Sciatic nerve (tissue), 2 donors: ENCODE measurements around the gene SNAI1. TPM values are rescaled to one million over a fixed set of nuclear protein-coding genes. Genes with fewer than 3 reads are reported as not detected.
A peak's percentile ranks its signal among the peaks of the same experiment; 100 is the strongest.
"Not testable (repeated sequence)": the region's sequence is repeated elsewhere in the genome, so short reads cannot be mapped to it uniquely, and the experiment has no call there.

ENCODE experiments used
- ATAC-seq: fragments of 200-7000 bp; cut with Tn5 transposase; one replicate; pipeline ENCODE4 v1.9.1; 2020; ENCODE audit warnings: mild to moderate bottlenecking, moderate library complexity
- DNase-seq: peaks from one replicate; pipeline ENCODE4 v3.0.0-alpha.2; 2020; ENCODE audit warnings: low spot score
- intact Hi-C: fragments of 100-400 bp; cut with DNase I; formaldehyde crosslinking; loops from one replicate; pipeline ENCODE4 v1.14.2; 2022
- total RNA-seq: library from RNA; stranded (reverse); fragmentation: NEBNext Ultra II Directional; extraction: Animal tissue kit (Norgen Biotek cat#: 25700); gene quantifications from one replicate; pipeline ENCODE4 v1.2.1, GENCODE V29; 2021
- donor health status: DM: no; HTN: no; CAD: no.
- donor health status: DM: no; HTN: no; CAD: no.

The SNAI1 gene
- total RNA-seq, 1 donor from 2014 or later: 32.6 TPM

DNA sequence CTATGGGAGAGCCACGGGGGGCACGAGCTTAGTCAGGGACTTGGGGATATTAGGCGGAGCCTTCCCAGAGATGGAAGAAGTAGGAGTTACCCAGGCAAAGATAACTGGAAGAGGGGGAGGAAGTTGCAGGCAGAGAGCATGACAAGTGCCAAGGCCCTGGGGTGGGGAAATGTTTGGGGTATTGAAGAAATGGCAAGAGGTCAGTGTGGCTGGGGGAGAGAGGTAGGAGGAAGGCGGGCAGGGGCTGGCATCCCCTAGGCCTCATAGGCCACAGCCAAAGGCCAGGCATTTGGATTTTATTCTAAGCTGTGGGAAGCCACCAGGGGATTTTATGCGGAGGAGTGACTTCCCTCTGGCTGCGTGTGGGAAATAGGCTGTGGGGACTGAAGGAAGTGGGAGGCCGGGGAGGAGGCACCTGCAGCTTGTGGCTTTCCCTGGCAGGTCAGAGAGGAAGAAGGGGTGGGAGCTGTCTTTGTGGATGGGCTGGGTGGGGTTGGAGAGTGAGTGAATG is 22.7 kb downstream of the SNAI1 start:
- intact Hi-C loops: no loop called here
- ATAC-seq (no peak), DNase-seq (no peak)

- intact Hi-C loops: no loop called here
- no peak for DNase-seq
- ATAC-seq: no peak
Observed at GRCh38 chr20:50007369-50007768, 24.6 kb downstream of the SNAI1 start.

GRCh38 chr20:50008007-50008406 is 25.2 kb downstream of the SNAI1 start:
- ATAC-seq (no peak), DNase-seq (no peak)
- intact Hi-C loops: no loop called here

DNA sequence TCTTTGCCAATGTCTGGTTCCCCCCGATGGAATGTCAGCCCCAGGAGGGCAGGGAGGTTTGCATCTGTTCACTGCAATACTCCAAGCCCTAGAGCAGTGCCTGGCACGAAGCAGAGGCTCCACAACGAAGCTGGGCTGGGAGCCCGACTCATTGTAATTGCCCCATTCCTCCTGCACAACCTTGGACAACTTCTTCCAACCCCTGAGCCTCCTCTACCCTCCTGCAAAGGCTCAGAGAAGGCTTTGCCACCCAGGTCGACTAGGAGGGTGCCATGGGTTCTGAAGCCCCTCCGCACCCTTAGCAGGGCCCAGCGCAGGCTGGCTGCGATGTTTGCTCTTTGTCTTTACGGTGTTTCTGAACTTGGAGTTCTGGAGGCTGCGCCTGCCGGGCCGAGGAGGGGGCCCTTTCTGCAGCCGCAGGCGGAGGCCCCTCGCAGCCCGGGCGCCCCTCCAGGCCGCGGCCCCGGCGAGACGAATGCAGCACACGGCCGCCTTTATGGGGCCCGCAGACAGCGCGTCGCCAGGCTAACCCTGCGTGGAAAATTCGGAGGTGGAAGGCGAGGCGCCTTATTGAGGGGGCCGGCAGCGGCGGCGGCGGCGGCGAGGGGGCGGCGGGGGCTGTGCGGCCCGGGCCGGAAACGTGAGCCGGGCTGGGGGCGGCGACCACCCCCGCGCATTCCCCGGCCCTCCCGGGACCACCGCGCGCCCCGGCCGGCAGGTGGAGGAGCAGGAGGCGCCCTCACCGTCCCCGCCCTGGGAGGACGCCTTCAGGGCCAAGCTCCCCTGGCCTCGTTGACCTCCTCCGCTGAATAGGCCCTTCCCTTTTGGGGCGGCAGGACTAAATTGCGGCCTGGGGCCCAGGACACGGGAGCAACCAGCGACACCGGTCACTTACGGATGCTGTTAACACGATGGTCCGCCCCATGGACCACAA is 27.0 kb downstream of the SNAI1 start:
- no peak for DNase-seq
- intact Hi-C loops: loop anchor here (5.0 kb wide), 1 partner anchor 393 kb away; no protein-coding TSS in a partner anchor
- peak; percentile 35 for ATAC-seq

DNA sequence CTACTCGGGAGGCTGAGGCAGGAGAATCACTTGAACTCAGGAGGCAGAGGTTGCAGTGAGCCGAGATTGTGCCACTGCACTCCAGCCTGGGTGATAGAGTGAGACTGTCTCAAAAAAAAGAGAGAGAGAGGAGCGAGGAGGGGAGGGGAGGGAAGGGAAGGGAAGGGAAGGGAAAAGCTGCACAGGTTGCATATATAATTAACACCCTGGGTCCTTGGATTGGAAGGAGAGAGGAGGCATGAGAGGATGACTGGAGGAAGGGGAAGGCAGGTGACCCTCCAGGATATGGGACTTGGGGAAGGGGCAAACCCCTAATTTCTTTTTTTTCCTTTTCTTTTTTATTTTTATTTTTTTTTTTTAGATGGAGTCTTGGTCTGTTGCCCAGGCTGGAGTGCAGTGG is 28.8 kb downstream of the SNAI1 start:
- intact Hi-C loops: loop anchor here (5.0 kb wide), 1 partner anchor 391 kb away; no protein-coding TSS in a partner anchor
- DNase-seq, ATAC-seq: not testable (repeated sequence)

DNA sequence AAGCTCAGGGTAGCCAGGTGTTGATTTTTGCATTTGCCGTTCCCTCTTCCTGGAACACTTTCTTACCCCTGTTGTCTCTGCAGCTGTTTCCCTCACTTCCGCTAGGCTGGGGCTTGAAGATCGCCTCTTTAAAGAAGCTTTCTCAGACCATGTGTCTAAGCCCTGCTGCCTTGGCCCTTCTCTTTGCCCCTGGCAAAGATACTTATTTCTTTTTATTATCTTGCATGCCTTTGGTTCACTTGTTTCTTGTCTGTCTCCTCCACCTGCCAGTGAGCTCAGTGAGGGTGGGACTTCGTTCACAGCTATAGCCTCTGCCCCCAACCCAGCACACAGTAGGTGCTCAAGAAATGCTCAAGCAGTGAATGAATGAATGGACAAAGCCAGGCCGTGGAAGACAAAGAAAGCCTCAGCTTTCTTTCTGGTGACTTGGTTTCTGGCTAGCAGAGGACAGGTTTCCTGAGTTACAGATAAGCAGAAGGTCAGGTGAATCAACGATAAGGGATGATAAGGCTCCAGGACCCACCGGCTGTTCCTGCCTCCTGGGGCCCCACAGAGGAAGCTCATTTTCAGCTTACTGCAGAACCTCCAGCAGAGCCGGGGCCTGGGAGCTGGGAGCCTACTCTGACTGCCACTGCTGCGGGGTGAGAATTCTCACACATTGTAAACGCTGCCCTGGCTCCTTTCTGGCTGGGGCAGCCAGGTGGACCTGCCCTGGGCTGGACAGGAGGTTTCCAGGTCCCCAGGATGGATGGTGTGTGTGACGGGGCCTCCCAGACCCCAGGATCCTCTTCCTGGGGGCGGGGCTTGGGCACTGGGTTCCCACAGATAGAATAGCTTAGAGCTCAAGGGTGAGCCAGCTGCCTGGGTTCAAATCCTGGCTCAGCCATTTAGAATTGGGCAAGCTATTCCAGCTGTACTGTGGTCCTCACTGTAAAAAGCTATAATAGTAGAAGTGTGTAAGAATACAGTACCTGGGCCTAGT is 29.8 kb downstream of the SNAI1 start:
- intact Hi-C loops: loop anchor here (5.0 kb wide), 1 partner anchor 390 kb away; no protein-coding TSS in a partner anchor
- ATAC-seq (no peak), DNase-seq (no peak)

- DNase-seq (no peak), ATAC-seq (no peak)
- intact Hi-C loops: loop anchor here (5.0 kb wide), 1 partner anchor 388 kb away; no protein-coding TSS in a partner anchor
Observed at GRCh38 chr20:50013976-50014375, 31.2 kb downstream of the SNAI1 start.

DNA sequence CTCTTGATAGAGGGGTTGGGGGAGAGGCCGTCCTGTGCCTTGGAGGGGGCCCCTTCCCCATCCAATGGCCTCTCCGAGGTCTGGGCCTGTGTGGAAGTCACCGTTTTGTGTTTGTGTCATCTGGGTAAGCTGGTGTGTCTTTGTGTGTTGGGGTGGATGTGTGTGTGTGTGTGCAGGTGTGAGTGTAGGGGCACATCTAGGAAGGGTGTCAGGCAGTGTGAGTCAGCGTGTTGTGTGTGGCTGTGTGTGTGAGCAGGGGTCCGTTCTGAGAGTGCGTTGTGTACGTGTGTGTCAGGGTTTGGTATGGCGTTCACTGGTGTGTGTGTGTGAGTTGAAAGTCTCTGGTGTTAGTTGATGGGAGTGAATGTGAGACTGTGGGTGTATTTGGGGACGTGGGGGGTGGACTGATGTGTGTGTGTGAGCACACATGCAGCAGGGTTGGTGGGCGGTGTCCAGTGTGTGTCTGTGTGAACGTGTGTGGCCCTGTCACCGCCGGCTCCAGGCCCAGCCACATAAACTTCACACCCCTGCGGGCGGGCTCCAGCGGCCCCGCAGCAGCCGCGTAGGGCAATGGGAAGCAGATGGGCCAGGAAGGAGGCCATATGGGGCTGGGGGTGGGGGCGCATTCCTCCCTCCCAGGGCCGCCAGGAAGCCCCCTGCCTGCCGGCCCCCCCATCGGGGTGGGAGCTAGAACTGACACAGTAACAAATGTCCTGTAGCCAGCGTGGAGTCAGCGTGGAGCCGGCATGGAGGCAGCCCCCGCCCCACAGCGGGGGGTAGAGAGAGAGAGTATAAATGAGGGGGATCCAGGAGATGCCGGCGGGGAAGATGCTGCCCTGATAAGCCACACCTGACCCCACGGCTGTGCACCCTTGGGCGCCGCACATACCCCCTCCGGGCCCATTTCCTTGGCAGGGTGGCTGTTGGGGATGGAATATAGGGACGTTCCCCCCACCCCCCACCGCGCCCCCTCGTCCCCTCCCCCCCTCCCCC is 32.1 kb downstream of the SNAI1 start:
- ATAC-seq (no peak), DNase-seq (no peak)
- intact Hi-C loops: loop anchor here (5.0 kb wide), 1 partner anchor 387 kb away; no protein-coding TSS in a partner anchor

DNA sequence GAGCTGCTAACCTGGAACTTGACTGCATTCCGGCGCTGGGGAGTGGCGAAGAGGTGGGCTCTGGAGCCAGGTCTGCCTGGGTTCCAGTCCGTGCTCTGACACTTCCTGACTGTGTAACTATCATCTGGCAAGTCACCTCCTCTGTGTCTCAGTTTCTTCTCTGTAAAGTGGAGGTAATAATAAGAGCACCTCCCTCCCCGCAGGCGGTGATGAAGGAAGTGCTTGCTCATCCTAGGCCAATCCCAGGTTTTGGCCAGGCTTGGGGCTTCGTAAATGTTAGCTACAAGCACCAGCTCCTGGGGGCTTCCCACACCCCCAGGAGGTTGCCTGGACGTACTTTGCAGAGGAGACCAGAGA is 32.8 kb downstream of the SNAI1 start:
- intact Hi-C loops: no loop called here
- ATAC-seq: no peak
- DNase-seq: no peak

GRCh38 chr20:50015993-50016770 is 33.4 kb downstream of the SNAI1 start:
- DNase-seq: no peak
- intact Hi-C loops: no loop called here
- peak; percentile 74 for ATAC-seq

DNA sequence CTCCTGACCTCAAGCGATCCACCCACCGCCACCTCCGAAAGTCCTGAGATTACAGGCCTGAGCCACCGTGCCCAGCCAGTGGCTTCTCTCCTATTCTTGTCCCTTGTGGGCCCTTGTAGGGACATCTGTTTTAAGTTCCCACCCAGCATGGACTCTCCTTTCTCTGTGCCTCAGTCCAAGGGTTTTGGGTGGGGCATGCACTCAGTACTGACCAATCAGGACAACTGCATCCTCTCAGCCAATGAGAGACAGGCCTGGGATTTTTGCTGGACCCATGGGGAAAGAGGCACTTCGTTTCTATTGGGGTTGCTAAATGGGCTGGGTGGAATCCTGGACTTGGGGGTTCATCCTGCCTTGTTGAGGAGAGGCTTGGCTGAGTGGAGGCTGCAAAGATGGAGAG is 34.4 kb downstream of the SNAI1 start:
- DNase-seq: no peak
- peak; percentile 8 for ATAC-seq
- intact Hi-C loops: no loop called here

GRCh38 chr20:50017576-50018248 is 34.9 kb downstream of the SNAI1 start:
- intact Hi-C loops: no loop called here
- DNase-seq: no peak
- ATAC-seq: peak; percentile 77

GRCh38 chr20:50019466-50020256 is 36.9 kb downstream of the SNAI1 start:
- intact Hi-C loops: no loop called here
- ATAC-seq (no peak), DNase-seq (no peak)

DNA sequence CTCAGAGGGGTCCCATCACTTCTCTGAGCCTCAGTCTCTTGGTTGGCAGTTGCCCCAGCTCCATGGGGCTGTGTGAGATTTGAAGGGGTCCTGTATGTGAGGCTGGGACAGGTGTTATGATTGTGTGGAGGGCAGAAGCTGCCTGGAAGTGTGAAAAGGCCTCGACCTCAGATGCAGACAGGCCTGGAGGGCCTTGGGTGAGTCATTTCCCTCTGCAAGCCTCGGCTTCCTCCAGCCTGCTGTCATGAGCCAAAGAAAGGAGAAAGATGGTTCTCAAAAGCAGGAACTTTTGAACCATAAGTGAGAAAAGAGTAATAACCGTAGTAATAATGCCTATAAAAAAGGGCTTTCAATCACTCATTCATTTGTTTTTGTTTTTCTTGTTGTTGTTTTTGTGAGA is 37.5 kb downstream of the SNAI1 start:
- ATAC-seq (no peak), DNase-seq (no peak)
- intact Hi-C loops: no loop called here

DNA sequence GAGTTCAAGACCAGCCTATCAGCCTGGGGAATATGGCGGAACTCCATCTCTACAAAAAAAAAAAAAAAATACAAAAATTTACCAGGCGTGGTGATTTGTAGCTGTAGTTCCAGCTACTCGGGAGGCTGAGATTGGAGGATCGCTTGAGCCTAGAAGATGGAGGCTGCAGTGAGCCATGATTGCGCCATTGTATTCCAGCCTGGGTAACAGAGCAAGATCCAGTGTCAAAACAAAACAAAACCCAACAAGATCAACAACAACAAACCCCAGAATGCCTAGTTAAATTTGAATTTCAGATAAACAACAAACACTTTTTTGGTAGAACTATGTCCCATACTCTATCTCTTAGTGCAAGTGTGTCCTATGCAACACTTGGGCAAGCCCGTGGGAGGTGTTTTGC is 39.9 kb downstream of the SNAI1 start:
- ATAC-seq (no peak), DNase-seq (no peak)
- intact Hi-C loops: no loop called here
